ENCODE results near the gene IRS1.

IRS1 gene

GRCh38 chr2:226790011-226790410, 9.6 kb downstream of the IRS1 start:
- DNase-seq: no peak

DNA sequence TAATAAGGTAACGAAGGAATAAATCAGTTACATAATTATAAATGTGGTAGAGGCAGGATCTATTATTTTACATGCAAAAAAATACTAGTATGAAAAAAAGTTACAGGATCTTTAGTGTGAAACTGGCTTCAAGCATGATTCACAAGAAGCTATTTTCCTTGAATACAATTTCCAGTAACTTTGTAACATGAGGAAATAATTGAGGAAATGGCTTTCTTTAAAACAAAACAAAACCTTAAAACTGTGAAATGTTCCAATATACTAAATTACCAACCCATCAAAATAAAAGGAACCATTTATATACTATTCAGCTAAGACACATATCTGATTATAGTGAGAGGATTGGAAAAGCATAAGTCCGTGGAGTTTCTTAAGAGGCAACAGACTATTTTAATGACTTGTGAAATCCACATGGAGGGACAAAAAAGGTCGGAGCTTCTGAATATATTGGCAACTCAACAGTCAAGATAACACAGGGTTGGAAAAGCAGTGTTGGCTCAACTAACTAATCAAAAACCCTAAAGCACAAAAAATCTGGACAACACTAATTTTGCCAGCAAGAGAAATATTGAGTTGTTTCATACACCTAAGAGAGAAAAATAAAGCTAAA, 10.6 kb downstream of the IRS1 start:
- DNase-seq: no peak

DNA sequence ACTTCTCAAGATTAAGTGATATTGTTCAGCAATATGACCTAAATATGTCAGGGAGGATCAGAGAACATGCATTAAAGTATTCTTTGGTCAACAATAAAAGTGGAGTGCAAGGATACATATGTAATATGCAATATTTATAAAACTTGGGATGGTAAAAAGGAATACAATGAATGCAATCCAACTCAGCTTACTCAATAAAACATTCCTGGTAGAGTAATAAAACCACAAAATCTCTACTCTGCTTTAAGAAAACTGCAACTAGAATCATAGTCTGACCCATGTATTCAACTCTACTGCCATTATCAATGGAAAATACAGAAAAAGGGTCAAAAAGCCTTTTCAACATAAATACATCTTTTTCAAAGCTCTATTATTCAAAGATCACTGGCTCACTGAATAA, 11.6 kb downstream of the IRS1 start:
- no peak for DNase-seq

DNA sequence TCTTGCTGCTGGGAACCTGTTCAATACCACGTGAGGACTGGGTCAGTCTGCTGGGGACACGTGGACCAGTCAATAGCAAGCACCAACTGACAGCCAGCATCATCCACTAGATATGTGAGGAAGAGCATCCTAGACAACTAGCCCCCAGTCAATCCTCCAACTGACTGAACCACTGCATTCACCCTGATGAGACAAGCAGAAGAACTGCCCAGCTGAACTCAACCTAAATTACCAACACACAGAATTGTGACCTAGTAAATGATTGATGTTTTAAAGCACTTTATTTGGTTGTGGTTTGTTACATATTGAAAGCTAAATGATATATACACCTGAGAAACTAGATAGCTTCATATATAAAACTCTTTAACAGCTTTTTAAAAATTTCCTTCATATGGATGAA, 15.7 kb downstream of the IRS1 start:
- DNase-seq: no peak

GRCh38 chr2:226782092-226782713, 17.4 kb downstream of the IRS1 start:
- no peak for DNase-seq

DNA sequence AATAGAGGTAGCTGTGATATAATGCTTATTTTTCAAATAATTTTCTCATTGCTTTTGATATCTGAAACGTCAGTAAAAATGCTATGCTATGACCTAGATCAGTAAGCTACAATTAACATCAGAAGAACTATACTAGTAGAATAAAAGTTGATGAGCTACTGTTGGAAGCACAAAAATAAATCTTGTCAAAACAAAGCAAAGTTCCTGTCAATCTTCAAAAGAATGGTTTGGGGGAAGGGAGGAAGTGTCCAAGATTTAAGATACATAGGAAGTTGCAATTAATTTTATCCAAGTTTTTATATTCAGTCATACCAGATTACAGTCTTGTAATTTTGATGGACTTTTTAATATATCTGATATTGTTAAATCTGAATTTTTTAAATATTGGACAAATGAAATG, 19.2 kb downstream of the IRS1 start:
- DNase-seq: no peak

GRCh38 chr2:226777611-226778010, 22.0 kb downstream of the IRS1 start:
- no peak for DNase-seq

GRCh38 chr2:226776104-226776503, 23.5 kb downstream of the IRS1 start:
- no peak for DNase-seq

DNA sequence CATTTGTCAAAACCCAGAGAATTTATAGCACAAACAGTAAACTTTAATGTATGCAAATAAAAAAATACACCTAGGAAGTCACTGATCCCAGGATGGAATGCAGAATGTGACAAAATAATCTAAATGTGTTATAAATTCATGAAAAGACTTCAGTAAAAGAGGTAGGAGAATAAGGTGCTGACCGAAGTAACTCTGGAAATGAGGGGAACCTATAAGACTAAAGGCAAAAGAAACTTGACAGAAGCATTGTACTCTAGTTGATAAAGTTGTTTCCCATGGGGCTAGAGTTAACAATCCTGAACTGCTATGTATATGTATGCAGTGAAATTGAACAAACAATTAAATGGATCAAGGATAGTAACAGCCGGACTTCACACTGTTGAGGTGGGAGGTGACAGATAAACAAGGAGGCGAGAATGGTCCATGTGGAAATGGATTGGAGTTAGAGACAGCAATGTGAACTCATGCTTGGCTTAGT, 24.5 kb downstream of the IRS1 start:
- no peak for DNase-seq

- DNase-seq: no peak
Observed at GRCh38 chr2:226773291-226773690, 26.3 kb downstream of the IRS1 start.

DNA sequence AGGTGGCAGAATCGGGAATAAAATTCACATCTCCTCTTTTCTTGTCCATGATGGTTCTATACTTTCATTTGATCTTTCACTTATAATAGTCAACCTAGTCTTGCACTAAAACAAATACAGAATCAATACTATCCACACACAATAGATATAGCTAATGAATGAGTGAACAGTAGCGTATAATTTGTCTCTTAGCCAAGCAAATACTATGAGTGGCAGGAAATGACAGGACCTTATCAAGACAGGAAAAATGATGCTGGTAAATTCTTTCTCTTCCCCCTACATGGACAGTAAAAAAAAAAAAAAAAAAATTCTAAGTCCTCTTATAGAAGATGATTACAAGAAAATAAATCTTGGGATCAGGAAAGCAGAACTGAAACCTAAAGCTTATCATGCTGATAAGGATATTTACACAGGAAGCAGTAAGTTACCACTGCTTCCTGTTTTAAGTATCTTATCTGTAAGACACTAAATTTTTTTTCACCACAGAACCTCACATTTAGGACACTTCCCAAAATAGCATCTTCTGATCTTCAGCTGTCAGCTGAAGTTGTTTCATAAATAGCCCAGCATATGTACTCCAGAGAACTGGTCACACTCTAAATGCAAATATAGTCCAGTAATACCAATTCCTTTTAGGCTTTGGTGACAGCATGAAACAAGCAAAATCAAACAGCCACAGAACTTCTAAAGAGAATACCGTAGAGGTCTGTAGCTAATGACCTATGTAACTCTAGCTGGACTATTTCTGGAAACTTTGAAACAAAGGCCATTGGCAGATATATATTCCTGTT, 27.0 kb downstream of the IRS1 start:
- no peak for DNase-seq

DNA sequence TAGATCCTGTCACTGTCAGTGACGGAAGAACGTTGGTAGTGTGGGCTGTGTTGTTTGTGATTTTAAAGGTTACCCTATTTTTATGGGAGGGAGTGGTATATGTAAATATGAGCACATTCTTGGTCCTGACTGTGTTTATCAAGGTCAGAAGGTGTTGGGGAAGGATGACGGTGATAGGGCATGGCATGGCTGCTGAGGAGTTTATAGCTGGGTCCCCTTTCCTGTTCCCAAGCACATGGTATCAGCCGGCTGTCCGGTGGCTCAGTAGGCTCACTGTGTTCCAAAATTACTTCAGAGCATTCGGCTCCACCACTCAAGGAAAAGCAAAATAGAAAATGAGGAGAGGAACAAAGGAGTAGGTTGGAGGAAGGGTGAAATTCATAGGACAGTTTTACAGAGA, 28.6 kb downstream of the IRS1 start:
- no peak for DNase-seq

DNA sequence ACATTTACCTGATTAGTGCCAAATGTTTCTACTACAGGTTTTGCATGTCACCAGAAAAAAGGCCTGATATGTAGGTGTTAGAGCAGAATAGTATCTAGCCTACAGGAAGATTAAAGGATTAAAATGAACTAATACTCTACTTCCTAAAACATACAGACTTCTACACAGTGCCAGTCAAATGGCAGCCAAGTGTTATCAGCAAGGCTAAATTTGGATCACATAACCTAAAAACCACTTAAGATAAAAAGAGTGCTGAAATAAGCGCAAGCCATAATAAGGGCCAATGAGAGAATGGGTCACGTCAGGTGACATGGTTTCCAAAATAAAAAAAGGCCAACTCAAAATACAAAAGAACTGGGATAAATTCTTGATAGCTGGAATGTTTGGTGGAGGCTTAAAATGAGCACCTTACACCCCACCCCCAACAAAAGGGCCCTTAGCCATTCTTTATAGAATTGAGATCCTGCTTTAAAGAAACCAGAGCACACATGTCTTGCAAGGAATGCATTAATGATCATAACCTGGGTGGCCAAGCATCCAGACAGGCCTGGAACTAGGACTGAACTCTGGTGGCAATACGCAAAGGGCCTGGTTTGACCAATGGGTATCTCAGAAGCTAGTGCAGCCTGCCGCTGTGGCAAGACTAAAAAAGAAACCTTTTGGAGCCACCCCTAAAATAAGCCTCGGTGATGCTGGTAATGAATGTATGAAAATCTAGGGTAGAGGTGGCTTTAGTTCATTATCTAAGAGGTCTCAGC, 32.4 kb downstream of the IRS1 start:
- DNase-seq: no peak

- DNase-seq: no peak
Observed at GRCh38 chr2:226766352-226767055, 33.1 kb downstream of the IRS1 start.

GRCh38 chr2:226763320-226763719, 36.3 kb downstream of the IRS1 start:
- DNase-seq: no peak

- no peak for DNase-seq
Observed at GRCh38 chr2:226761195-226761583, 38.4 kb downstream of the IRS1 start.

DNA sequence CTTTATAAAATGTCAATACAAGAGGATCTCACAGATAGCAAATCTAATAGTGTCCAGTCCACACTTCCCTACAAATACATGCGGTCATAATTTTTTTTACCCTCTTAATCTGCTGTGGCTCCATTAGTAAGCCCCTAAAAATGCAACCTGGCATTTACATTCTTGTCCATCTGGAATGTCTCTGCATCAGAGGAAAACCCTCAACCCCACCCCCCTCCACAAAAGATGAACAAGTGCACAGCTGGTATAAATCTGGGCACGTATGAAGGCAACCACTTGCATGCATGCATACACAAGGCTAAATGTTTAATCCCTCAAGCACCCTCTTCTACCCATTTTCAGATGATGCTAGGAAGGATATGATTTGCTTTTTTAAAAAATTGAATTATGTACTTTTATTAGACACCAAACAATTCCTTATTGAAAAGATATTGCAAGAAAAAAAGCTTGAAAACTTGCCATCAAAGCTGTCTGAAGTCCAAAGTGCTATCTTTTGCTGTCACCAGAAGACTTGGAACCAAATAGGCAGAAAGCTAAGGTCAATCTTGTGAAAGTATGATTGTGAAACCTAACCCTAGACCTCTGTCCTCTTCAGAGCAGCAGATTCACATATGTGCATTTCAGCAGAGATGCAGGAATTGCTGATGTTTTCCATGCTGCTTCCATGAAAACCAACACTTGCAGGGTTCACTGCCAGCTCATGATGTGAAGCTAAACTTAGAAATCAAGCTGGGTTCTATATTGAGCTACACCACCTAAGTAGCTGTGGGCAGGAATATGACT, 39.0 kb downstream of the IRS1 start:
- DNase-seq: no peak

DNA sequence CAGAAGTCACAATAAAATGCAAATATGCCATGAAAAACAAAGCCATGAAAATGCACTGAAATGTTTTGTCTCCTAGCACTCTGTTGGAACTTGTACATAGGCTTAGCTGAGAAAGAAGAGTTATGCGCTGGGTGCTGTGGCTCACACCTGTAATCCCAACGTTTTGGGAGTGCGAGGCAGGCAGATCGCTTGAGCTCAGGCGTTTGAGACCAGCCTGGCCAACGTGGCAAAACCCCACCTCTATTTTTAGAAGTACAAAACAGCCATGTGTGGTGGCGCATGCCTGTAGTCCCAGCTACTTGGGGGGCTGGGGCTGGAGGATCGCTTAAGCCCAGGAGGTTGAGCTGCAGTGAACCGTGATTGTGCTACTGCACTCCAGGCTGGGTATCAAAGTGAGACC, 39.9 kb downstream of the IRS1 start:
- DNase-seq: no peak

GRCh38 chr2:226758921-226759640, 40.5 kb downstream of the IRS1 start:
- no peak for DNase-seq

- DNase-seq: no peak
Observed at GRCh38 chr2:226756131-226756530, 43.5 kb downstream of the IRS1 start.

DNA sequence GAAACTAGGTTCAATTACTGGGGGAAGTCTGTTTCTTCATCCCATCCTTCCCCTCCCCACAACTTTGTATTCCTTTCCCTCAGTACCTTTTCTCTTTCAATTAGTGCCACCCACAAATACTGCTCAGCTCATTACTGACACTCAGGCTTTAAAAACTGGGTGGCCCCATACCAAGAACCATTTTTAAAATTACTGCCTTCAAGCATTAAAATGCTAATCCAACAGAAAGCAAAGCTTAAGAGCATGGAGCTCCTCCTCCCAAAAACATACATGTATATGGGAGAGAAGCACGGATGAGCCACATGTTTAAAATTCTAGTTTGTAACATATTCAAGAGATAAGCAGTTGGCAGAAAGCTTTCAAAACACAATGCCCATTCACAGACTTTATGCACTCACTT, 44.0 kb downstream of the IRS1 start:
- DNase-seq: no peak

Measured in stimulated activated CD8-positive, alpha-beta memory T cell treated with anti-CD3 and anti-CD28 coated beads, Interleukin-4, amount 100 ng/mL, for 48 hours (primary cell).